Inflammatory macrophage (primary cell): ENCODE results near the gene ARRDC1.
"Not testable (repeated sequence)": the region's sequence is repeated elsewhere in the genome, so short reads cannot be mapped to it uniquely, and the experiment has no call there.

Experiments used
- DNase-seq, 2 donors: peaks; one replicate each; pipeline ENCODE4 v3.0.0-alpha.2; 2020 to 2022

ARRDC1 gene

DNA sequence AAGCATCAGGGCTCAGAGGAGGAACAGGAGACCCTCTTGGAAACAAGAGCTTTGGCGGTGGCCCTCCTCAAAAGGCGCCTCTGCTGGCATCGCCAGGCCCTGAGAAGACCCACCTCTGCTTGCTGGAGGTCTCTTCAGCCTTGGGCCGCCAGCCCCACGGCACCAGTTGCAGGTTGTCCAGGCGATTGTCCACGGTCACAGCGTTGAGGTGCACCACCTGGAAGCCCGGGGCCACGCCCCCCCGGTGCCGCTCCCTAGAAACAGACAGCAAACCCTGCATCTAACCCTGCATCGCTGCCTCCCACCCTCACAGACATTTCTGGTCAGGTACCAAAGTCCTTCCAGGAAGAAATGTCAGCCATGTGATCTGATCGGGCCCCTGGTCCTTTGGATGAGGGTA, 18.6 kb upstream of the ARRDC1 start:
- DNase-seq = no peak

DNA sequence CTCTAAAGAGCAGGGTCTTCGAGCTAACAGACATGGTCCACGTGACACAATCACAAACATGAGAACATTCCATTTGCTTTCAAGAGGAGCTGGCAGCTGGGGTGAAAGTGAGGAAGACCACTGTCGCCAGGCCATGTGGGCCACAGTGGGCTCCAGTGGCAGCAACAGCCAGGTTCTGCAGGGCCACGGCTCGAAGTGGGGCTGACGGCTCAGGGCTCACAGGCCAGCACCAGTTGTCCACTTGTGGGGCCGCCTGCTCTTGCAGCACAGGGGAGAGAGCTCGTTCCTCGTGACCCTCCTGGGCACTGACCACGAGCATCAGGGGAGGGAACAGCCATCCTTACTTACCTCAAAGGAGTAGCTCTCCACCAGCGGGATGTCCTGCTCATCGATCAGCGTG, 17.2 kb upstream of the ARRDC1 start:
- no peak for DNase-seq

DNA sequence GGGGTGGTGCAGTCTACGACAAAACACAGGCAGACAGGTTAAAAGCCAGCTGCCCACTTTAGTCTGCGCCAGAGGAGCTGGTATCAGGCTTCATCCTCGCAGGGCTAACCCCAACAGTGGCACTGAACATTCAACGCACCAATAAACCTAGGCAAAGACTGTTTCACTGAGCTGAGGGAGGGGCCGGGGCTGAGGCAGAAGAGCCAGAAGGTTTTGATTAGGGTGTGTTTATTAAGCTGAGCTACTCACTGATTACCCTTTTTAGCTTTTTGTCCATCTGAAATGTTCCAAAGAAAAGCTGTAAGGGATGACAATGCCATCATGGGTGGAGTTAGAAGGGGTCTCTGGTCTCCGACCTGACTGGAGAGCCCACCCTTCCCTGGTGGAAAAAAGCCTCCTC, 16.6 kb upstream of the ARRDC1 start:
- no peak for DNase-seq

DNA sequence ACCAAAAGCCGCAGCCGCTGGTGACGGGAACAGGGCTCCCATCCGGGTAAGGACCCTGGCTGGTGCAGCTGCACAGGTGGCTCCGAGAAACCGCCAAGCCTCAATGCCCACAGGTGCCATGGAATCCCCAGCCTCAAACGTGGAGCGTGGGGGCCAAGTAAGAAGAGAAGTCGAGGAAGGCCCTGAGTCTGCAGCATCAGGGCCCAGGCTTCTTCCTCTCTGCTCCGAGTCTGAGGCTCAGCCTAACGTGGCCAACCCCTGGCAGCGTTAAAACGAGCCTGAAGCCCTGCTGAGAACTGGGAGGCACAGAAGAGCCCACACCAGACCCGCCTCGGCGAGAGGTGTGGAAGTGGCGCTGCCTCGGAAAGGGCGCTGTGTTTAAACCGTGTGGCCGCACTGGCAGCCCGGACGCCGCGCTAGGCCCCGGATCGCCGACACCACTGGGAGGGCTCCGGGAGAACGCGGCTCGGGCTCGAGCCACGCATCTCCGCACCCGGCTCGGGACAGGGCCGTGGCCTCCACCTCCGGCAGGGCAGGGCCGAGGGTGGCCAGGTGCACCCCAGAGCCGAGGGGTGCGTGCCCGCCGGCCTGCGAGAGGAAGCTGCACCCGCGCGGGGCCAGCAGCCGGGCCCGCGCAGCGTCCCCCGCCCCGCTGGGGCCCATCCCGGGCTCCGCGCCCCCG, 15.9 kb upstream of the ARRDC1 start:
- DNase-seq = peak in 1 of 2 donors; percentile 8

DNA sequence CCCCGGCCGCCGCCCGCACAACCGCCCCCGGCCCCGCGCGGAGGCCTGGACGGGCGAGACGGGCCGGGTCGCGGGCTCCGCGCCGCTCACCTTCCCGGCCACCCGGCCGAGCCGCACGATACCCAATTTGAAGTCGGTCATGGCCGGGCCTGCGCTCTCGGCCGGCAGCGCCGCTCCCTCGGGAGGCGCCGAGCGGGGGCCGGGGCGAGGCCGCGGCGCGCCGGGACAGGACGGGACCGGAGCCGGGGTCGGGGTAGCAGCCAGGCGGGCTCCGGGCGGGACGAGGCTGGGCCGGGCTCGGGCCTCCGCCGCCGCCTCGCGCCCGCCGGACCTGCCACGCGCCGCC, 15.4 kb upstream of the ARRDC1 start:
- no peak for DNase-seq

DNA sequence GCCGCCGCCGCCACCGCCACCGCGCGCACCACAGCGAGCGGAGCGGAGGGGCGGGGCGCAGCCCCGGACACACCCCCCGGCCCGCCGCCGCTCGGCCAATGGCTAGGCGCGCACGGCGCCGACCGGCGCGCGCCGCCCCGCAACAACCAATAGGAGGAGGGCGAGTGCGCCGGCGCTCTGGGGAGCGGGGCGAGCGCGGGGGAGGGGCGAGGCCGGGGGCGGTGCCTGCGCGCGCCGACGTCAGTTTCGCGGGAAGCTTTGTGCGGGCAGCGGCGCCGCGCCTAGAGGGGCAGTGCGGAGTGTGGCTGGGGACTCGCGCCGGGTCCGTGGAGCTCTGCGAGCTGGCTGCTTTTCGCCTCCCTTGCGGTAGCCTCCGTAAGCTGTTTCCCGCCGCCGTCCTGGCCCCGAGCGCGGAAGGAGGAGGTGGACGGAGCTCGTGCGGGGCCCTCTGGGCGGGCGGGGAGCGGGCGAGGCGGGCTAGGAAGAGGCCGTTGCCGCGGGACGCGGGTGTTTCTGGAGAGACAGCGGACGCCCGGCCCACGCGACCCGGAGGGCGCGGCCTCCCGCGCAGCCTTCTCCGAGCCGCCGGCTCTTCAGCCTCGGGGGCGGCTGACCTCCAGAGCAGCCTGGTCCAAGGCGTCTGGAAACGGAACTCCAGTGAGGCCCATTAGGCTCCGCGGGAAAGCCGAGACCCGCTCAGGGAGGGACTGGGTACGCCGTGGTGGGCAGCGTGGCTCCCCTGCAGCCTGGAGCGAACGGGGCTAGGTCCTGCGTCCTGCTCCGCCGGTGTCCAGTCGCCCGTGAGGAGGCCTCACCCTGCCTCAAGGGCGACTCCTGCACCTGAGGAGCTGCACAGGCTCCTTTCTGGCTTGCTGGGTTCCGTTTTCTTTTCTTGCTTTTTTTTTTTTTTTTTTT, 14.8 kb upstream of the ARRDC1 start, which contains the start of gene ZMYND19:
TSS of gene ZMYND19 (minus strand) at position 44 of the 915 bp plus-strand sequence. CDS start 249 bp downstream, outside the sequence.
- DNase-seq = peak; percentile 89 to 94

DNA sequence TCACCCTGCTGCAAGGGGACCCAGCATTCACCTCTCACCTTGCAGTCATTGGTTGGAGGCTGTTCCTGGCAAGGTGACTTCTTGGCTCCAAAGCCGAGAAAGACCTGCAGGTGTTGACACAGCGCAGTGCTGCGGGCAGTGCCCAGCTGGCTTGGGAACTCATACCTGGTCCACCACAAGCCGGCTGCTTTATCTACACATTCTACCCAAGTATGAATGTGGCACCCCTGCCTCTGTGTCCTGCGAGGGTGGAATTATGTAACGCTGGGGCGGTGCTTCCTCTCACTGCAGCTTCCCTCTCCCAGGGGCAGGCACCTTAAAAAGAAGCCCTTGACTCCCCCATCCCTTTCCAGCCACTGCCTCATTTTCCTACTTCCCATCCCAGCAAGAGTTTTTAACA, 12.7 kb upstream of the ARRDC1 start:
- peak; percentile 33 to 54 for DNase-seq

DNA sequence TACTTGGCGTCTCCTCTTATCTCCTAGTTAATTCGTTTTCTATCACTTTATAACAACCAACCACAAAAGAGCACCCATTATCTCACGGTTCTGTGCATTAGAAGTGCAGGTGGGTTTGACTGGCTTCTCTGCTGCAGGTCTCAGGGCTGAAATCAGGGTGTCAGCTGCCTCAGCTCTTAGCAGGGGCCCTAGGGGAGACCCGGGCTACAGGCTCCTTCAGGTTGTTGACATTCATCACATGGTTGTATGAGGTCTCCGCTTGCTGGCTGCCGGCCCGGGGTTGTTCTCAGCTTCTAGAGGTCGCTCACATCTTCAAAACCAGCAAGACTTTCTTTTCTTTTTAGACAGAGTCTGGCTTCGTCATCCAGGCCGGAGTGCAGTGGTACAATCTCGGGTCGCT, 12.3 kb upstream of the ARRDC1 start:
- no peak for DNase-seq

DNA sequence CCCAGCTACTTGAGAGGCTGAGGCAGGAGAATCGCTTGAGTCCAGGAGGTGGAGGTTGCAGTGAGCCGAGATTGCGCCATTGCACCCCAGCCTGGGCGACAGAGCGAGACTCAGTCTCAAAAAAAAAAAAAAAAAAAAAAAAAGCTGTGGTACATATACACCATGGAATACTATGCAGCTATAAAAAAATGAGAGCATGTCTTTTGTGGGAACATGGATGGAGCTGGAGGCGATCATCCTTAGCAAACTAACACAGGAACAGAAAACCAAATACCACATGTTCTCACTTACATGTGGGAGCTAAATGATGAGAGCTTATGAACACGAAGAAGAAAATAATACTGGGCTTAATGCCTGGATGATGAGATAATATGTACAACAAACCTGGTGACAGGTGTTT, 8.9 kb upstream of the ARRDC1 start:
- DNase-seq = not testable (repeated sequence)

DNA sequence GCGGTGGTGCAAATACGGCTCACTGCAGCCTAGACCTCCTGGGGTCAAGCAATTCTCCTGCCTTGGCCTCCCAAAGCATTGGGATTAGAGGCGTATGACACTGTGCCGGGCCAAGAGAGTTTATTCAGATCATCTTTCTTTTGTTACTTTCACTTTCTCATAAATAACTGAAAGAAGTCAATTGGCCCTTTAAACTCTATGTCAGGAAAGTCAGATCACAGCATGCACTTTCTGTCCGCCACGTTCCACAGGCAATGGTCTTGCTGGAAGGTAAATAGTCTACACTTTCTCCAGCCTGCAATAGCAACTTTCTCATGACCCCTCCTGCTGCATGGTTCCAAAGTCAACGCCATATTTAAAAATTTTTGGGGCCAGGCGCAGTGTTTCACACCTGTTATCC, 6.5 kb upstream of the ARRDC1 start:
- no peak for DNase-seq

DNA sequence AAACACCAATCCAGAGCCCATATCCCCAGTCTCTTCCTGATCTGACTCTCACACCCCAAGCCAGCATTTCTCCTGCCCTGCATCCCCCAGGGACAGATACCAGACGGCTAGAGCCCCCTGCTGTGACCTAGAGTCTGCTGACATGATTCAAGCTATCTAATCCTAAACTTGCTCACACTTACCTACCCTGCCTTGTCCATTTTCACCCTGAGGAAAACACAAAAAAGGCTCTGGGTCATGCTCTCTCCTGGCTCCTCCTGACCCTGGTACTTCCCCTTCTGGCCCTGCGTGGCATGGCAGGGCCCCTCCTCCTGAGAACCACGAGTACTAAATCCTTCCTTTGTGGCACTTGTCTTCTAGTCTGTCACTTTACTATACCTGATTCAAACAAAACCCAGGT, 2.8 kb upstream of the ARRDC1 start:
- DNase-seq = peak; percentile 54 to 64

DNA sequence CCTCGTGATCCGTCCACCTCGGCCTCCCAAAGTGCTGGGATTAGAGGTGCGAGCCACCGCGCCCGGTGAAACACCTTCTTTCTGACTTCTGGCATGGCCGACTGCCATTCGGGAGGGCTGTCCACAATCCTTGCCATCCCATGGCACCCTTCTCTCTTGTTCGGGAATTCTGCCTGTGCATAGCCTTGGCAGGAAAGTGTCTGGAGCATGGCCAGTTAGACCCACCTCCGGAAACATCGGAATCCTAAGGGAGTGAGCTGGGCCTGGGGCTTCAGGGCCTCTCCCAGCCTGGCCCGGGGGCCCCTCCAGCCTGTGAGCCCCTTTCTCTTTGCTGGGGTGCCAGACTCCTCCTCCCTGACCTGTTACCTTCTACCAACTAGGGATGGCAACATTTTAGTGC, 1.6 kb upstream of the ARRDC1 start:
- DNase-seq = no peak

DNA sequence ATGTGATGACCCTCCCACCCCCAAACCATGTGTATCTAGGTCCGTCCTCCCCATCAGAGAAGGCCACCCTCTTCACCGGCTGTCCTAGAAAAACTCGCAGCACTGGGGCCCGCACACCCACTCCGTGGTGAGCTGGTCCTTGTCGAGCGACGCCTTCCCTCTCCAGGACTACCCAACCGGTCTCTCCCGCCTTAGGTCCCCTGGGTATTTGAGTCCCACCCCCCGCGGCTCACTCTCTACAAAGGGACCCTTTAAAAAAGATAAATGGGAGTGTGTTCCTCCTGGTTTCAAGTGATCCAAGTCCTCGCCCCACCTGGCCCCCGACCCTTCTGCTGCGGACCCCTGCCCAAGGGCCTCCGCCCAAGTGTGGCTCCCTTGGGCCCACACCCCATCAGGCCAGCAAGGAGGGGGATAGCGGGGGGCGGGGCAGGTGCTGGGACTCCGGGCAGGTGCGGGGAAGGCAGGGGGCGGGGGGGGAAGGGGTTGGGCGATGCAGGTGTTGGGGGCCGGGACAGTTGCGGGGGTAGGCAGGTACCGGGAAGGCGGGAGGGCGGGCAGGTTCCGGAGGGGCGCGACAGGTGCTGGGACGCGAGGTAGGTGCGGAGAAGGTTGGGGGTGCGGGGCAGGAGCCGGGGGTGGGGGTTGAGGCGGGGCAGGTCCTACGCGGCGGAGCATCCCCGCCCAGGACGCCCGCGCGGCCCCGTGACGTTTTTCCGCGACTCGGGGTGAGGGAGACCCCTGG, 970 bp upstream of the ARRDC1 start:
- DNase-seq = no peak

DNA sequence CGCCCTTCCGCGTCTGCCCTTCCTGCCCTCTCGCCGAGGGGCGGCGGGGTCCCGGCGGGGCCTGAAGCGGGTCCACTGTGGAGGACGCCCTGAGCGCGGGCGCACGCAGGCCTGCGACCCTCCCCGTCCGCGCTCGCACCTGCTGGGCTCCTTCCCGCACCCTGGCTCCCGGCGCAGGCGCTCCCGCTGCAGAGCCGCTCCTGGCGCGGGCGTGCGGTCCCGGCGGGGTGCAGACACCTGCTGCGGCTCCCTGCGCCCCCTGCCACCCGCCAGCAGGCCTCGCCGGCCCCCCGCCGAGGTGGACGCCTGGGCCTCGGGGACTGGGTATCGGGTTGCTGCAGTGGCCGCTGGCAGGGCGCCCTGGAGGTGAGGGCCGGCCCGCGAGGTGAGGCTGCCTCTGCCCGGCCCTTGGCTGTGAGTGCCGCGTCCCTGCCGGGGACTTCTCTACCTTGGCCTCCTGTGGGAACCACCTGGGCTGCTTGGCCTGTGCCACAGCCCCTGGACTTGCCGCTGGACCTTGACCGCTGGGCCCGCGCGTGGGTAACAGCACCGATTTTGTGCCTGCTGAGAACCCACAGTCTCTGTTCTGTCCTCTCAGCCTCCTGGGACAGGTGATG, 627 bp downstream of the ARRDC1 start:
- DNase-seq = no peak

DNA sequence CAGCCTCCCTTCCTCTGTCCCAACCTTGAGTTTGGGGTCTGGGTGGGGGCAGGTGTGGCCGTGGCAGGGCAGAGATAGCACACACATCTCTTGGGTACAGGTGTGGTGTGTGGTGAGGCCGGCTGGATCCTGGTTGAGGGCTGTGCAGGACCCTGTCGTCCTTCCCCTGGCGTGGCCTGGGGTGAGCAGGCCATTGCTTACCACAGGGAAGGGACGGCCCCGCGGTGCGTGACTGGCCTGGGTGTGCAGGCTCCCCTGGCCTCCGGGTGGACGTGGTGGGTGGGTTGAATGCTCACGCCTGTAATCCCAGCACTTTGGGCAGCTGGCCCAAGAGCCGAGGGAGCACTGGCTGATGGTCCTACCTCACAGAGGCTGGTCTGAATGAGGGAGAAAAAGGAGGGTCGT, 1.2 kb downstream of the ARRDC1 start:
- no peak for DNase-seq

DNA sequence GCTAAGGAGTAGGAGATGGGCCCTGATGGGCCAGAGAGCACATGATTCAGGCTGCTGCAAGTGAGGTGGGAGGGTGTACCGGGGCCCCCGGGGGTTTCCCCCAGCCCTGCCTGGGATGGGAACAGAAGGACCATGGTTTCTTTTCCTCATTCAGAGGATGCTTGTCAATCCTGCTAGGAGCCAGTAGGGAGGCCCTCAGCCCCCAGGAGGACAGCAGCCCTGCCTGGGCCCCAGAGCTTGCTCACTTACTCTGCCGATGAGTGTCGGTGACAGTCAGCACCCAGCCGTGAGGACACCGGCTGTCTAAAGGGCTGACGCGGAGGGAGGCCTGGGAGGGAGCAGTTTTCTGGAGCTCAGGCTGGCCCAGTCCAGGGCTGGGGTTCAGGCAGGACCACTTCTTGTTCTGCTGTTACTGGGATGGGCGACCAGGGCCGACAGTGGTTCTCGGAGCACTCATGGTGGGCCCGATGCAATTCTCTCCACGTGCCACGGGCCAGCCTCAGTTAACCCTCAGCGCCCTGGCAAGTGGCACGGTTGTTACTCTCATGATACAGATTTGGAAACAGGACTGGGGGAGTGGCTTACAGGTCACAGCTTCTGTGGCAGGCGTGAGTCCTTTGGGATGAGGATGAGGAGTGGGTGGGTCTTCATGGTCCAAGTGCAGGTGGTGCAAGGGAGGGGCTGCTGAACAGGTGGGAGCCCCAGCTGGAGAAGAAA, 1.8 kb downstream of the ARRDC1 start:
- DNase-seq = no peak

DNA sequence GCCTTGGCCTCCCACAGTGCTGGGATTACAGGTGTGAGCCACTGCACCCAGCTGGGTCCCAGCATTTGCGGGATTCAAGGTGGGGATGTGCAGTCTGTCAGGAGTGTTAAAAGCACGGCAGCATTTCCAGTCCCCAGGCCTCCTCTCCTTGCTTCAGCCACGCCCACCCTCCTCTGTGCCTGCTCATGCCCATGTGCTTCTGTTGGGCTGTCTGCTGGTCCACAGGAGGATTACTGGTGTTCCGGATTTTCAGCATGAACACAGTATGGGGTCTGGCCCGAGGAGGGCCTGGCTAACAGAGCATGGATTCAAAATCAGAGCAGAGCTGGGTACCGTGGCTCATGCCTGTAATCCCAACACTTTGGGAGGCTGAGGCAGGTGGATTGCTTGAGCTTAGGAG, 5.5 kb downstream of the ARRDC1 start:
- DNase-seq = no peak

DNA sequence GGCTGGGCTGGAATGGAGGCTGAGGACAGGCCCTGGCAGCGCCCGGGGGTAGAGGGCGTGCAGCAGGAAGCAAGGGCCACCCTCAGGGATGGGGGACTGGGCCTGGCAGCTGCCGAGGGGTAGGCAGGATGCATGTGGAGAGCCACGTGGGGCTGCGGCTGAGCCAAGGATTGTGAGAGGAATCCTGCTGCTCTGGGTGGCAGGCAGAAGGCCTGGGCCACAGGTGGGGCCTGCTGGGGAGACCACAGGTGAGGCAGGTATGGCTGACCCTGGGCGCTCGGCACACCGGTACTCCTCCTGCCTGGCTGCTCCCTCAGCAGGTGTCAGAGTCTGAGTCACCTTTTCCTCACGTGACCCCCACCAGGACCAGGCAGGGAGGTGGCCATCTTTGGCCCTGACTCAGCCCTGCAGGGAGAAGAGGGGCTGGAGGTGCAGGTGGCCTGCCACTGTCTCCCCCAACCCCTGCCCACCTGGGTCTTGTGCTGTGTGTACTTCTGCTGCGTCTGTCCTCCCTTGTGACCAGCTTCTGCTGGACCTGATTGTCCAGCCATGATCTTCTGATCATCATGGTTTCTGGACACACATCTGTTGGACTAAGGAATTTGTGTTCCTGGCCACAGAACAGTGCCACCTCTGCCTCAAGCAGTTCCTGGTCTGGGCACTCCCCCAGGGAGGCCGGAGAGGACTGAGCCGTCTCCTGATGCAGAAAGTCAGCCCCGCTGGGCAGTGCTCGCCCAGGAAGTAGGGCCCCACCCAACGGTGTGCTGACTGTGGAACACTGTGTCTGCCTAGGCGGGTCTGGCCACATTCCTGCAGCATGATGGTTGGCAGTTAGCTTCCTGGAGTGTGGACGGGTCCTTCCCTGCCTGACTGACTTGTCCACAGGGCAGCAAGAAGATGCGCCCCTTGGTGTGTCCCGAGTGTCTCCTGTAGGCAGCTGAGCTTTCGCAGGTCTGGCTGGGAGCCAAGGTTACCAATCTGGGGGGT, 6.4 kb downstream of the ARRDC1 start:
- peak in 1 of 2 donors; percentile 22 for DNase-seq

DNA sequence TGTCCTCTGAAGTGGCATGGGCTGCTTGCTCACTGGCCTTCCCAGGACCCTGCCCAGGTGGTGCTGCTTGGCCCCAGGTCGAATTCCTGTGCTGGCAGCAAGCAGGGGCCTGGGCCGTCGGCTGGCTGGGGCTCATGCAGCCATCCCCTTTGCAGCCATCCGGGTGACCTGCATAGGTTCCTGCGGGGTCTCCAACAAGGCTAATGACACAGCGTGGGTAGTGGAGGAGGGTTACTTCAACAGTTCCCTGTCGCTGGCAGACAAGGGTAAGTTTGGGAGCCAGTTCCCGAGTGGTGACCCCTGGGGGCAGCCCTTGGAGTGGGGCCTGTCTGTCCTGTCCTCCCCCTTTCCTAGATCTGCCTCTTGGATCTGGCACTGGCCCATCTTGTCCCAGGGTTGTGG, 7.3 kb downstream of the ARRDC1 start:
- DNase-seq = no peak

DNA sequence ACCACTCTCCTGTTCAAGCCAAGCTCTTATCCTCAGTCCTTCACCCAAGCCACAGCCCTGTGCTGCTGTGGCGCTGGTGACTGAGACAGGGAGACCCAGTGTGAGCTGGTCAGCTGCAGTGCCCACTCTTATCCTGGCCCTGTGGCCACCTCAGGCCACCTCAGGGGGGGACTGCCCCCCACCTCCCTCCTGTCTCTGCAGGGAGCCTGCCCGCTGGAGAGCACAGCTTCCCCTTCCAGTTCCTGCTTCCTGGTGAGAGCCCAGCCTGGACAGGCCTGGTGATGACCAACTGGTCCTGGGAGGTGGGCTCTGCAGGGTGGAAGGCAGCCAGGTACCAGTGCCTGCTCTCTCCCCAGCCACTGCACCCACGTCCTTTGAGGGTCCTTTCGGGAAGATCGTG, 7.8 kb downstream of the ARRDC1 start:
- DNase-seq = no peak
